ENCODE data around the gene TPO. TPM values are rescaled to one million over a fixed set of nuclear protein-coding genes. Genes with fewer than 3 reads are reported as not detected.

Gene TPO
- polyA plus RNA-seq, 3 donors = not detected

DNA sequence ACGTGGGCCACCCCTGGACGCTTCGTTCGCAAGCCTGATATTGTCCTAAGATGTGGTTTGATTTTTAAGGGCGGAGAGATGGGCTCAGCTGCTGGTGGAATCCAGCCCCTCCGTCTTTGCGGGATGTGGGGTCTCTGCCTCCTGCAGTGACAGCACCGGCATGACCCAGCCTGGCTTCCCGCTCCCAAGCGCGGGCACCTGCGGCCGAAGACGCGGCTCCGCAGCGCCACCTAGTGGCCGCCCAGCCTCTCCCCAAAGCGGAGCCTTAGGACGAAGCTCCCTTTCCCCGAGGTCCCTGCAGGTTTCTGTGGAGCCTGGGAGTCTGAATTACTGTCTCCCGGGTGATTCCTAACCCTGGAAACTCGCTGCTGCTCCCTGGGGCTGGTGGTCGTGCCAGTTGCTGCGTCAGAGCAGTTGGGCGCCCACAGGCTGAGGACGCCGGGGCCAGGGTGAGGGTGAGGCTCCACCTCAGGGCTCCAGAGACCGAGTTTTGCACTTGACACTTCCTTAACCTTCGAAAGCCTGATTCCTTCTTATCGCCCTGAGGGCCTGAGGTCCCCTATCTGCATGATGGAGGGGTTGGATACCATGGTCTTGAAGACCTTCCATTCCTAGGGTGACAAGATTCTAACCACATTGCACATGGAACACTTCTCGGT is 137.5 kb downstream of the TPO start:
- peak; percentile 4 to 25 (median 11) for DNase-seq
- Histone ChIP-seq H3K4me1 (ENCODE audit: control insufficient read depth in 1 of 2, insufficient read depth in 2 of 2, low read length in 2 of 2) (no peaks in the 10 kb centered on the region), H3K9me3 (replicated peaks in 1 of 2; ENCODE audit: control insufficient read depth in 1 of 2, insufficient read depth in 1 of 2, low read length in 2 of 2) (no peaks in the 10 kb centered on the region), H3K4me2 (replicated peaks; ENCODE audit: extremely low read depth, low read length, poor library complexity, severe bottlenecking) (no peak overlapping the region), H4K20me1 (ENCODE audit: insufficient read depth, low read length) (no peaks in the 10 kb centered on the region), H3K27ac (ENCODE audit: low read depth in 1 of 2, low read length in 2 of 2) (no peak overlapping the region), H3K79me2 (ENCODE audit: insufficient read depth, low read length) (no peaks in the 10 kb centered on the region), H3K4me3 (replicated peaks in 1 of 3; ENCODE audit: low read depth in 2 of 3, low read length in 3 of 3) (no peak overlapping the region), H3K36me3 (replicated peaks in 1 of 2; ENCODE audit: control insufficient read depth in 1 of 2, insufficient read depth in 2 of 2, low read length in 2 of 2) (no peaks in the 10 kb centered on the region), H3K9ac (ENCODE audit: insufficient read depth, low read length, poor library complexity, severe bottlenecking) (no peak overlapping the region), H3K27me3 (ENCODE audit: control insufficient read depth in 2 of 2, insufficient read depth in 2 of 2, low read length in 2 of 2) (no peaks in the 10 kb centered on the region), H2AFZ (ENCODE audit: insufficient read depth, low read depth, low read length, poor library complexity, severe bottlenecking) (peak overlapping the region; percentile 63)
- Mint-ChIP-seq H3K4me3 (no peak overlapping the region), H3K36me3 (no peaks in the 10 kb centered on the region), H3K27ac (no peak overlapping the region), H3K4me1 (no peaks in the 10 kb centered on the region), H3K9me3 (no peaks in the 10 kb centered on the region), H3K27me3 (ENCODE audit: low read depth in 3 of 3) (peaks cover 6 to 14% (median 12%) of the 10 kb centered on the region in 3 donors)
- TF ChIP-seq, protein P1, sequence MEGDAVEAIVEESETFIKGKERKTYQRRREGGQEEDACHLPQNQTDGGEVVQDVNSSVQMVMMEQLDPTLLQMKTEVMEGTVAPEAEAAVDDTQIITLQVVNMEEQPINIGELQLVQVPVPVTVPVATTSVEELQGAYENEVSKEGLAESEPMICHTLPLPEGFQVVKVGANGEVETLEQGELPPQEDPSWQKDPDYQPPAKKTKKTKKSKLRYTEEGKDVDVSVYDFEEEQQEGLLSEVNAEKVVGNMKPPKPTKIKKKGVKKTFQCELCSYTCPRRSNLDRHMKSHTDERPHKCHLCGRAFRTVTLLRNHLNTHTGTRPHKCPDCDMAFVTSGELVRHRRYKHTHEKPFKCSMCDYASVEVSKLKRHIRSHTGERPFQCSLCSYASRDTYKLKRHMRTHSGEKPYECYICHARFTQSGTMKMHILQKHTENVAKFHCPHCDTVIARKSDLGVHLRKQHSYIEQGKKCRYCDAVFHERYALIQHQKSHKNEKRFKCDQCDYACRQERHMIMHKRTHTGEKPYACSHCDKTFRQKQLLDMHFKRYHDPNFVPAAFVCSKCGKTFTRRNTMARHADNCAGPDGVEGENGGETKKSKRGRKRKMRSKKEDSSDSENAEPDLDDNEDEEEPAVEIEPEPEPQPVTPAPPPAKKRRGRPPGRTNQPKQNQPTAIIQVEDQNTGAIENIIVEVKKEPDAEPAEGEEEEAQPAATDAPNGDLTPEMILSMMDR (IDR thresholded peaks at IDR 0.05) = peak; percentile 99
- WGBS (ENCODE audit: insufficient coverage) = 19% methylated on average over 29 of the region's 32 CpGs
- intact Hi-C loops (cut with micrococcal nuclease) = loop anchor here in 1 of 2 donors (5.0 kb wide), 1 partner anchor 838 kb away; no protein-coding TSS in a partner anchor

DNA sequence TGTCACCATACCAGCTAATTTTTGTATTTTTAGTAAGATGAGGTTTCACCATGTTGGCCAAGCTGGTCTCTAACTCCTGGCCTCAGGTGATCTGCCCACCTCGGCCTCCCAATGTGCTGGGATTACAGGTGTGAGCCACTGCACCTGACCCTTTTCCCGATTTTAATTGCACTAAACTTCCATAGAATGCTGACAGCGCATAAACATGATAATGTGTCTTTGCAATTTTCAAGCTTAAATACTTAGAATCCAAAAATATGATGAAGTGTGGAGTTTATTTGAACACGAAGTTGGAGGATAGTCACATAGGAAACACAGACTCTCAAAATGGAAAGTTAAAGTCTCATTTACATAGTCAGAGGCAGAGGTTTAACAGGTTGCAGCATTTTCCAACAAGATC is 138.6 kb downstream of the TPO start:
- no peaks in the 10 kb centered on the region for H3K36me3 ChIP-seq (replicated peaks in 1 of 2; ENCODE audit: control insufficient read depth in 1 of 2, insufficient read depth in 2 of 2, low read length in 2 of 2)
- H3K4me1 ChIP-seq (ENCODE audit: control insufficient read depth in 1 of 2, insufficient read depth in 2 of 2, low read length in 2 of 2) = no peaks in the 10 kb centered on the region
- TF ChIP-seq, protein P1 (IDR thresholded peaks at IDR 0.05) = no peak
- Mint-ChIP-seq H3K36me3 (no peaks in the 10 kb centered on the region), H3K27ac (no peak overlapping the region), H3K4me1 (no peaks in the 10 kb centered on the region), H3K9me3 (no peaks in the 10 kb centered on the region), H3K27me3 (ENCODE audit: low read depth in 3 of 3) (peaks cover 6 to 12% (median 8%) of the 10 kb centered on the region in 3 donors), H3K4me3 (no peak overlapping the region)
- no peak overlapping the region for H3K4me3 ChIP-seq (replicated peaks in 1 of 3; ENCODE audit: low read depth in 2 of 3, low read length in 3 of 3)
- no peak for DNase-seq
- no peak overlapping the region for H3K27ac ChIP-seq (ENCODE audit: low read depth in 1 of 2, low read length in 2 of 2)
- H3K27me3 ChIP-seq (ENCODE audit: control insufficient read depth in 2 of 2, insufficient read depth in 2 of 2, low read length in 2 of 2) = no peaks in the 10 kb centered on the region
- no peaks in the 10 kb centered on the region for H4K20me1 ChIP-seq (ENCODE audit: insufficient read depth, low read length)
- H2AFZ ChIP-seq (ENCODE audit: insufficient read depth, low read depth, low read length, poor library complexity, severe bottlenecking) = no peak overlapping the region
- H3K9me3 ChIP-seq (replicated peaks in 1 of 2; ENCODE audit: control insufficient read depth in 1 of 2, insufficient read depth in 1 of 2, low read length in 2 of 2) = no peaks in the 10 kb centered on the region
- no peaks in the 10 kb centered on the region for H3K79me2 ChIP-seq (ENCODE audit: insufficient read depth, low read length)
- intact Hi-C loops (cut with micrococcal nuclease) = loop anchor here in 1 of 2 donors (5.0 kb wide), 1 partner anchor 840 kb away; no protein-coding TSS in a partner anchor
- H3K4me2 ChIP-seq (replicated peaks; ENCODE audit: extremely low read depth, low read length, poor library complexity, severe bottlenecking) = no peak overlapping the region
- 86% methylated on average over 1 of the region's 4 CpGs for WGBS (ENCODE audit: insufficient coverage)
- H3K9ac ChIP-seq (ENCODE audit: insufficient read depth, low read length, poor library complexity, severe bottlenecking) = no peak overlapping the region

Data from CD14-positive monocyte (primary cell).